GM06990 (cell line): Measurements from ENCODE around the gene SEC16A.

Experiments used
- DNase-seq: peaks from one replicate; pipeline ENCODE4 v3.0.0-alpha.2; 2011; ENCODE audit not compliant: insufficient read length; ENCODE audit errors: extremely low read depth
- H3K27me3 ChIP-seq: replicated peaks from 2 replicates; pipeline ENCODE4 v1.6.0; 2011; ENCODE audit warnings: low read length; ENCODE audit not compliant: control insufficient read depth, insufficient read depth
- H3K36me3 ChIP-seq: 2 replicates; pipeline ENCODE4 v1.5.1; 2011; ENCODE audit warnings: low read length; ENCODE audit not compliant: control insufficient read depth, insufficient read depth
- H3K4me3 ChIP-seq: replicated peaks from 2 replicates; pipeline ENCODE4 v1.5.1; 2011; ENCODE audit warnings: low read depth, mild to moderate bottlenecking, control low read depth, low read length
- CTCF ChIP-seq: IDR thresholded peaks from 2 replicates; pipeline ENCODE4 v1.5.1; 2011; ENCODE audit warnings: low read length, control low read depth, mild to moderate bottlenecking, inconsistent platforms; ENCODE audit not compliant: insufficient read depth, poor library complexity, severe bottlenecking

SEC16A gene

GRCh38 chr9:136391737-136392537 is 90.9 kb downstream of the SEC16A start:
- Histone ChIP-seq H3K27me3 (no peaks in the 10 kb centered on the region), H3K36me3 (peaks cover 61% of the 10 kb centered on the region), H3K4me3 (no peak overlapping the region)
- TF ChIP-seq CTCF = no peak
- no peak for DNase-seq
